Activated T-helper 1 cell treated with Interleukin-2 at 50 U/mL for 16 hours (primary cell): ENCODE results near the gene MAP7D1.
A peak's percentile ranks its signal among the peaks of the same experiment; 100 is the strongest.
"Not testable (repeated sequence)": the region's sequence is repeated elsewhere in the genome, so short reads cannot be mapped to it uniquely, and the experiment has no call there.

Source experiments
- DNase-seq: peaks from one replicate; pipeline ENCODE4 v3.0.0-alpha.2; 2020; ENCODE audit warnings: low read depth

The MAP7D1 gene

GRCh38 chr1:36168514-36168913 lies 12.6 kb downstream of the MAP7D1 start:
- DNase-seq: no peak

- DNase-seq: no peak
Measured at GRCh38 chr1:36170643-36171412, 14.9 kb downstream of the MAP7D1 start.

GRCh38 chr1:36172017-36172747 lies 16.2 kb downstream of the MAP7D1 start:
- no peak for DNase-seq

GRCh38 chr1:36172983-36173382 lies 17.0 kb downstream of the MAP7D1 start:
- no peak for DNase-seq

GRCh38 chr1:36174713-36175112 lies 18.8 kb downstream of the MAP7D1 start:
- DNase-seq: no peak

- no peak for DNase-seq
Measured at GRCh38 chr1:36175137-36176095, 19.5 kb downstream of the MAP7D1 start.

GRCh38 chr1:36176106-36176949 lies 20.4 kb downstream of the MAP7D1 start:
- no peak for DNase-seq

GRCh38 chr1:36177589-36178431 lies 21.9 kb downstream of the MAP7D1 start:
- DNase-seq: no peak

- DNase-seq: no peak
Measured at GRCh38 chr1:36178471-36179219, 22.7 kb downstream of the MAP7D1 start.

GRCh38 chr1:36179220-36179600 lies 23.2 kb downstream of the MAP7D1 start:
- no peak for DNase-seq

- no peak for DNase-seq
Measured at GRCh38 chr1:36182734-36183133, 26.8 kb downstream of the MAP7D1 start.

- DNase-seq: no peak
Measured at GRCh38 chr1:36183309-36183856, 27.4 kb downstream of the MAP7D1 start.

- DNase-seq: peak; percentile 68
Measured at GRCh38 chr1:36187800-36188593, 32.0 kb downstream of the MAP7D1 start.

GRCh38 chr1:36196805-36197204 lies 40.8 kb downstream of the MAP7D1 start:
- not testable (repeated sequence) for DNase-seq

- no peak for DNase-seq
Measured at GRCh38 chr1:36198641-36199040, 42.7 kb downstream of the MAP7D1 start.

GRCh38 chr1:36199934-36200741 lies 44.2 kb downstream of the MAP7D1 start:
- no peak for DNase-seq

GRCh38 chr1:36203027-36203553 lies 47.1 kb downstream of the MAP7D1 start:
- DNase-seq: no peak
